SKM-1 (cell line): Measurements from ENCODE around the gene STOX2.
"Not testable (repeated sequence)": the region's sequence is repeated elsewhere in the genome, so short reads cannot be mapped to it uniquely, and the experiment has no call there.

Source experiments
- DNase-seq: peaks from one replicate; lab custom pipeline; 2025; ENCODE audit not compliant: unreplicated experiment; lab: John Stamatoyannopoulos, UW

The STOX2 gene

DNA sequence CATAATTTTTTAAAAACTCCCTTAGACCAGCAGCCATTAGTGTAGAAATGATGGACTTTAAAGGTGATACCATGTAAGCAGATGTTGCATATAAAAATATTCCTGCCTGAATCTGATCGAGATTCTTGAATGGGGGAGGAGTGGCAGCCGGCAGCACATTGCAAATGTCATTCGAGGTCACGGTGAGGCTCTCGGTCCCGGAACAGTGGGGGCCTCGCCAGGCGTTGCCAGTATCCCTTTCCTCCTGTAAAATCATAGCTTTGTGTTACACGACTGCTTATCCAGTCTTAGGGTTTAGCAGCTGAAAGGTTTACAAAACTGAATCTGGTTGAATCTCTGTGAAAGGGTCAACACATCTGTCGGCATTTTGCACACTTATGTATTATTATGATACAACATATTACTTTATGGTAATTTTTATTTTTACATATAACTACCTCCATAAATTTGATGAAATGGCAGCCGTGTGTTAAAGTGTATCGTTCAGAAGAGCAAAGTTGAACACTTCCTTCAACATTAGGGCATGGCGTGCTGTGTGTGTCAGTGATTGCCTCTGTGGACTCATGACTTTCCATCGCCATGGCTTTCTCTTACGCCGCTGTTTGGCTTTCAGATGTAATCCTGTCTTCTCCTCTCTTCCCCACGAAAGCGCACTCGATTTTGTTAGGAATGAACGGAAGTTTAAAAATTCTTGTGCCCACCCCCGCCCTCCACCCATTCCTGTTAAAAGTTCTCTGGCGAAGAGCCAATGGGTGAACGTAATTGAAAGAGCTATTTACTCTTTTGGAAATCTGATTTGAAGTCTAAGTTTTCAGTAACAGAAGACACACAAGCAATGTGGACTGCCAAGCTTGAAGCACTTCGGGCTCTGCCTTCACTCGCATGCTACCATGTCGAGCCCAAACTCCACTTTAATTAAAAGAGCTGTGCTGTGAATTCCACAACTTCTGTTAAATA lies 114.8 kb downstream of the STOX2 start:
- no peak for DNase-seq

DNA sequence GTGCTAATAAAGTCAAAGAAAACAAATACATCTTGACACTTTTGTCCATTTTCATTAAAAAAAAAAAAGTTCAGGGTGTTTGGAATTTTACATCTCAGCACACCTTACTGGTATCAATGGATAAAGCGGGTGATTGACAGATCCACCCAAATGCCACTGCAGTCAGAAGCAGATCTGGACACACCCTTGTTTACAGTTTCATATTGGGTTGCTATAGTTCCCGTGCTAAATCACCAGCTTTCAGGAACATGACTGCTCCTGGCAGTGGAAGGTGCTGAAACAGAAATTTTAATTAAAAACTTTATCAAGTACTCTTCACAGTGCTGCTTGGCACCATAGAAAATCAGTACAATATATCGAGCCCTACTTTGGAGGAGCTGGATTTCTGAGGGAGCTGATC lies 116.3 kb downstream of the STOX2 start:
- no peak for DNase-seq

DNA sequence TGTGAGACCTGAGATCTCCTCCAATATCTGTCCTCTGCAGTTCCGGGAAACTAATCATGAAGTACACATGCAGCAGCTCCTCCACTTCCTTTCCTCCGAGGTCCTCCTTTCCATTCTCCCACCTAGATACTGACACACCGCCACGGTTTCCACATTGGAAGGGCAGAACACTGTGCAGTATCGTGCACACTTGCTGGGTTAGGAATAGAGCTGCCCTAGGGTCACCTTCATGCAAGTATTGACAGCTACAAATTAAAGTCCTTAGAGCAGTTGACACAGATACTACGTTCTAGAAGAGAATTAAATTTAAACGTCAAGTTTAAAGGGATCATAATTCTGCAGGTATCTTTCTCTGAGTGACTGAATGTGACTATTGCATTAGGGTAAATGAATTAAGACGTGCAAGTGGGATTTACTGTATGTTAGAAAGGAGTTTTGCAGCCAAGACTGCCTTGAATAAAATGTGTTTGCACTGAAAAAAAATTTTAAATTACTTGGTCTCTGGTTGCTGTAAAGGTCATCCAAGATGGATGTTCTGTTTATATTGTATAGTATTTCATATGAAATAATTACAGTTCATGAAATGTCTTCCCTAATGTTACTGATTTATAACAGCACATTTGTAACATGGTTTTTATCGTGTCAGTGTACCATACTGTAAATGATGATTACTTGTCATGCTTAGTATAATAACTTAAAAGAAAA lies 117.7 kb downstream of the STOX2 start:
- DNase-seq, result no peak

DNA sequence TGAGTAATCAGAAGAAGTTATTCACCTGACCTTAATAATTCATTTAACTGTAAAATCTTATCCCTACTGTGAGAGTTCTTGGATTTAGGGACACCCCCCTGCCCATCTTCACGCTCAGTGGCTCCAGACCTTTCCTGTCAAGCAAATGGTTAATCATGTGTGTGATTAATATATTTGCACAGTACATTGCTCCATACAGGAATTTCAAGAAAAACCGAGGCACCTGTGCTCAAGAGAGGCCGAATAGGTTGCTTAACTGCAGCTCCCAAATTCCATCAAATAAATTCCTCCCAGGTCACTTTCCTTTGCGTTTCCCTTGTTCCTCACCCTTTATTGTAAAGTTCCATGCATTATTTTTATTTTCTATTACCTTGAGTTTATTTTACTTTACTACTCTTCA lies 119.5 kb downstream of the STOX2 start:
- DNase-seq, result no peak

DNA sequence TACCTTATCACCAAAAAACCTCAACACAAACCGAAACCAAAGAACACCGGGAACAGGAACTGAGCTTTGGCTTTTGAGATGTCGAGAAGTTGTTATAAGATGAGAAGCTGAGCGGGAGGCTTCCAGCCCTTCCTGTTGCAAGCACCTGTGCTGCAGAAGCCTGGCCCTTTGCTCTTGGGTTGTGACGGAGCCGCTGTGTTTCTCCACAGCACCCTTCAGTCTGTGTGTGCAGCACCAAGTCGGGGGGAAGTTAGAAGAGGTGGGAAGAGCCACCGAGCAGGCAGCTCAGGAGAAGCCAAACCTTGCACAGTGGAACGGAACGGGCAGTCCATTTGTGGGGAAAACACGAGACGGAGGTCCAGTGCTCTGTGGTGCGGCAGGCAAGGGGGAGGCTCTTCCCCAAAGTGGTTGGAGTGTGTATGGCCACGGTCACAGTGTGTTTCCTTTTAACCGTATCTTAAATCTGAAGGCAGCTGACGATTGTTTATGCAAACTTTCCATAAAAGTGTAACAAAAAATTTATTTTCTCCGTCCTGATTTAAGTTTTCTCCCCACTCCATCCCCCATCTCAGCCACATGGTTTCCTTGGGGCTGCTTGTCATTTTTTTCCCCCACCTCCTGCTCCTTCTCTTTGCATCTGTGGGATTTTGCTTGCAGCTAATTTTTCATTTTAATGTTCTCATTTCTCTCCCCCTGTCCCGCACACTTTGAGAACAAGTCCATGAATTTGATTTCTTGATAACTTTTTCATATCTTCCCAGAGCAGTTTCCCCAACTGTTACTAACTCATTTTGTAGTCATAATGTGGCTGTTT lies 123.7 kb downstream of the STOX2 start:
- peak; percentile 49 for DNase-seq

DNA sequence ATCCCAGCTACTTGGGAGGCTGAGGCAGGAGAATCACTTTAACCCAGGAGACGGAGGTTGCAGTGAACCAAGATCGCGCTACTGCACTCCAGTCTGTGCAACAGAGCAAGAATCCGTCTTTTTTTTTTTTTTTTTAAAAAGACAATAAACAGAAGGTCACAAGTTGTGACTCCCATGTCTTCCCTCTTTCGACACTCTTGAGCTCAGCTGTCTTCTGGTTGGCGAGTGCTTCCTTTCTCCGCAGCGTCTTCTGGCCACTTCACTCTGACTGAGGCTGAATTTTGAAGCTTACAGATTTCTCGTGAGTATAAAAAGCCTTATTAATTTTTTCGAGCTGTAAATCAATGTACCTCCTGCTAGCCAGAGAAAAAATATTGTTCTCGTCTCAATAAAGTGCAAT lies 124.9 kb downstream of the STOX2 start:
- DNase-seq, result no peak

DNA sequence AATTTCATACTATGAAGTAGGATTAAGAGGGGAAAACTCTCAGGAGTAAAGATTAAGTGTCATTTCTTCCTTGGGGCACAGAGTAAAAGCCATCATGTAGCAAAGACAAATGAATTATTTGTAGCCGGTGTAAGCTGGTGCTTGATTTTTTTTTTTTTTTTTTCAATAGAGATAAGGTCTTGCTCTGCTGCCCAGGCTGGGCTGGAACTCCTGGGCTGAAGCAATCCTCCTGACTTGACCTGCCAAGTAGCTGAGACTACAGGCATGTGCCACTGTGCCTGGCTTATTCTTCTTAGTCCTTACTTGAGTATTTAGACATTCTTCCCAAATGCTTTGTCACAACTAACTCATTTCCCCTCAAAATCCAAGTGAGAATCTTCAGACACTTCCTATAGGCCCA lies 125.7 kb downstream of the STOX2 start:
- no peak for DNase-seq

DNA sequence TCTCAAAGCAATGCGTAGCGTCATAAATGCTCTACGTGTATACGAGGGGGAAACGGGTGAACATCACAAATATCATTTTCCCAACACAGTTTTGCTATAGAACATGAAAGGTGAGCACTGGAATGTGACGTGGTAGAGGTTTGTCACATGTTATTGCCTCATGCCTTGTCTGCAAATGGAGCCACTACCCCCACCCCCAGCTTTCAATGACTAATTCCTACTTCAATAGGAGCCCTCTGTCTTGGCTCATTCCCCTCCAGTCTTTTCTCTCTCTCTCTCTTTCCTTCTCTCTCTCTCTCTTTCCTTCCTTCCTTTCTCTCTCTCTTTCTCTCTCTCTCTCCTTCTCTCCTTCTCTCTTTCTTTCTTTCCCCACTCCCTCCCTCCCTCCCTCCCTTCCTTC lies 127.0 kb downstream of the STOX2 start:
- DNase-seq, result no peak

DNA sequence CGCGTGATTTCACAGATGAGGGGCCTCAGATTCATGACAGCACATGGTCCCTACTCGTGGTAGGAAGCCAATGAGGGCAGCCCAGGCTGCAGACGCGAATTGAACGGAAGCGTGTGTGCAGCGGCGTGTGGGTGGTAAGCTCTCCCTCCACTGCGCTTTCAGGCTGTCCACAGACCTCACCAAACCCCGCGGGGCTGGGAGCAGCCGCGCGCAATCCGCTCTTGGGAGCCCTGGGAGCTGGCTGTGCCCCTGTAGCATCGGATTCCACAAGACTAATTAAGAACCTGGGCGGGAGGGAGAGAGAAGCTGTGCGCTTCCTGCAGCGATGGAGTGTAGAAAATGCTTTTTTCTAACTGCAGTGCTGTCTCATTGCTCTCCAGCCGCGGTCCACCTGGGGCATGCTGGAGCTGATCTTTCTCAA lies 134.9 kb downstream of the STOX2 start:
- DNase-seq, result no peak

DNA sequence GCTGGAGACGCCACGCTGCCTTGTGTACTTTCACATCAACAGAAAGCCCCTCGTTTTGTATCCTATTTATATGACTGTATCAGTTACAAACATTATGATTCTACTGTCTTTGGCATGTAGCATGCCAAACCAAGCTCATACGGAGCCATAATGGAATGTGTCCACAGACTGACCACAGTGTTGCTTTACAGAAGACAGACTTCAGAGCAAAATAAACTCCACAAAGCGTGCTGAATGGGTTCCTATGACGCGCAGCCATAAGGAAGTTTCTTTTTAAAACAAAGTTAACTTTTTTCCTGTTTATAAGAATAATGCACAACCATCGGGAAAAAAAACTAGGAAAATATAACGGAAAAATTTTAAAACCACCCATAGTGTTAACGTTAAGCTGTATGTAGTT lies 136.0 kb downstream of the STOX2 start:
- DNase-seq, result no peak

DNA sequence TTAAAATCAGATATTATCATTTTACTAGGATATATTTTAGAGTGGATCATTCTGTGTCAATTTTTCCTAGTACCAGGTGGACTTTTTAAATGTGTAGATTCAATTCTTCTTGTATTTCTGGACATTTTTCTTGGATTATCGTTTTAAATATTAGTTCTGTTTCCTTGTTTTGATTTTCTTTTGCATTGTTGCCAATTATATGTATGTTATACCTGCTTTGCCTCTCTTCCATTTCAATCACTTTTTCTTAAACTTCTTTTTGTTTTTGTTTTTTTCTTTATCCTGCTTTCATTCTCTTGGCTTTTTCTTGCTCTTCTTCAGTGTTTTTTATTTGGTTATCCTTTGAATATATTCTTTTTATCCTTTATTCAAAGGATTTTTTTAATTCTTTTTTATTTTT lies 141.0 kb downstream of the STOX2 start:
- no peak for DNase-seq

DNA sequence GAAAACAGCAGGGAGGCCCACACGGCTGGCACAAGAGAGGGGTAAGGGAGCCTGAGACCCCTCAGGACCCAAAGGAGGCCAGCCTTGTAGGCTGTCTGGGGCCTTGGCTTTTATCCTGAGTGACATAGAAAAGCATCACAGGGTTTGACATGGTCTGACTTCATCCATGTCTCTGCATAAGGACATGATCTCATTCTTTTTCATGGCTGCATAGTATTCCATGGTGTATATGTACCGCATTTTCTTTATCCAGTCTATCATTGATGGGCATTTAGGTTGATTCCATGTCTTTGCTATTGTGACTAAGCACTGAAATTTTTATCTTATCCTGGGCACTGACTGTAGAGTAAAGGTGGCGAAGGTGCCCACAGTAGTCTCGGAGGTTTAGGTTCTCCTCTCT lies 146.2 kb downstream of the STOX2 start:
- not testable (repeated sequence) for DNase-seq

DNA sequence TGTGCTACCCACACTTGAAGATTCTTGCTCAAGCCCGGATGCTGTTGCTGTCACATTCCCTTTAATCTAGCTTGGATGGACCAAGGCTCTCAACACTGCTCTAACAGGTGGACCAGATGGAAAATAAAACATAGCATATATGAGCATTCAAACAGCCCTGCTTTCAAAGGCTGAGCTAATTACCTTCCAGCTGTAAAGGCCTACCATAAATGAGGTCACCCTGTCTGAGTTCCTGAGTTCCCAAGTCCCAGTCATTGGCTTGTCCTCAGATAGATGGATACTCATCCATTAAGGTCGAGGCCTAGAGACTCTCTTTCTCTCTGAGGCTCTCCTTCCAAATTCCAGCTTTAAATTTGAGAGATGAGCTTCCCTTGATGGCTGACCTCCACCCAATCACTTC lies 147.5 kb downstream of the STOX2 start:
- DNase-seq, result no peak

DNA sequence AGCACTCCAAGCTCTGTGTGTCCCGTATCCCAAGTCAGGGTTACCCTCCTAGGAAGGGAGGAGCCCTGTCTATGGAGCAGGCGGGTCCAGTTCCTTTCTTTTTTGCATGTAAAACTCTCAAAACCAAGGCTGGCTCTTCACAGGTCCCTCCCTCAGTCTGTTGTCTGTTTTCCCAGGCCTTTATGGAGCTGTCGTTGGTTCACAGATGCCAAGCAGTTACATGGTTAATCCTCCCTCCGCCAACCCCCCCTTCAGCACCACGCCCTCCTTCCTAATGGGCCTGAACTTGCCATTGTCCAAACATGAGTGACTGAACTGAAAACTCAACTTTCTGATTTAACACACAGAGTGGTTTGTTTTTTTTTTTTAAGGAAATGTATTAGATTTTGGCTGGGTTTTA lies 148.3 kb downstream of the STOX2 start:
- DNase-seq, result no peak

DNA sequence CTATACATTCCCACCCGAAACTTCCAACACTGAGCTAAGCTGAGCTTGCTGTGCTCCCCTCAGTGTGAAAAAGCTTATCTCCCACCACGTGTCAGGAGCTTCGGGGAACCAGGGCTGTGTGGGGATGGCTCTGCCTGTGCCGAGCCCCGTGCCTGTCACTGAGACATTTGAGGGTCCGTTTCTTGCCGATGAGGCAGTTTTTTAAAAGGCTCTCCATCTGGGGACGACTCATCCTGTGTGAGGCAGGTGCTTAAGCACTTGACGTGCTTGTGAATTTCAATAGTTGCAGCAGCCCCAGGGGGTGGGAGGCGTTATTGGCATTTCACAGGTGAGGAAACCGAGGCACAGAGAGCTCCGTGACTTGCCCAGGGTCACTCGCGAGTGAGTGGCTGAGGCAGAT lies 151.8 kb downstream of the STOX2 start:
- DNase-seq, result no peak

DNA sequence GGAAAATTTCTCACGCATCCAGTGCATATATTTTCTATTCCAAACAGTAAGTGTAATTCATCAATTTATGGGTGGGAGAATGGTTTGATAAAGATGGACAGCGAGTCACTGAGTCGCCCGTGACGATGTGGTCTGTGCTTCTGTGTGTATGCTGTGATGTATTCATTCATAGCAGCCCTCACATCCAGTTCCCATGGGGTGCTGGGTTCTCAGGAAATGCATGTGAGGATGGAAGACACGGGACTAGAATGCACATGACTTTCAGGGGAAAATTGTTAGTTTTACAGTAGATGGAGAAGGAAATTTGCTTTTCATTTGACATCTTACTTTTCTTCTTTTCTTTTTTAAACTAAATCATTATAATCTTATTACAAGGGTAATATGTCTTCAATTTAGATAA lies 152.9 kb downstream of the STOX2 start:
- DNase-seq, result no peak

DNA sequence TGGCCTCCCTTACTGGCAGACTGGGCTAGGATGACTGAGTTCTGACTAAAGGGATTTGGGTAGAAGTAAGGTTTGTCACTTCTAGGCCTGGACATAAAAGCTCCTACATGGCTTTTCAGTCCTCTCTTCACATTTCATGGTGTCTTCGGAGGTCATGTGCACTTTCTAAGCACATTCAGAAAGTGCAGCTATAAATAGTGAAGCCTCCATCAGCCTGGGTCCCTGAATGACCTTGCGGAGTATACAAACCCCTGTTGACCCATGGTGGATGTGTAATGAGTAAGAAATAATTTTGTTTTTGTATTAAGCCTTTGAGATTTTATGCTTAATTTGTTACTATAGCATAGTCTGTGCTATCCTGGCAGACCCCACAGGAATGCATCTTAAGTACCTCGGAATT lies 154.0 kb downstream of the STOX2 start:
- no peak for DNase-seq

DNA sequence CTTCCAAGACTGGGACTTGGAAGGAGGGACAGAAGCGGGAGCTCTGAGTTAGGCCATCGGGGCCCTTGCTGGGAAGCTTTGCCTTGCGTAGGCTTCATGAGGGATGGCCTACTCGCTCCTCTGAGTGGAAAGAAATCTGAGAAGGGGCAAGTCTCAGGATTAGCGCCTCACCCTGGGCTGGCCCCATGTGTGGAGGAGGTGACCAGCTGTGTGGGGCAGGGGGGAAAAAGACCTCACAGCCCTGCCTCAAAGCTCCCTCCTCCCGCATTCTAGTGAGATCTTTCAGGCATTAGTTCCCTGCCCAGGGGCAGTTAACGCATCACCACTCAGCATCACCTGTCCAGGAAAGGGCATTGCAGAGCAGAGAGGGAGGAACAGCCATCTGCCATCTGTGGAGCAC lies 156.5 kb downstream of the STOX2 start:
- no peak for DNase-seq

DNA sequence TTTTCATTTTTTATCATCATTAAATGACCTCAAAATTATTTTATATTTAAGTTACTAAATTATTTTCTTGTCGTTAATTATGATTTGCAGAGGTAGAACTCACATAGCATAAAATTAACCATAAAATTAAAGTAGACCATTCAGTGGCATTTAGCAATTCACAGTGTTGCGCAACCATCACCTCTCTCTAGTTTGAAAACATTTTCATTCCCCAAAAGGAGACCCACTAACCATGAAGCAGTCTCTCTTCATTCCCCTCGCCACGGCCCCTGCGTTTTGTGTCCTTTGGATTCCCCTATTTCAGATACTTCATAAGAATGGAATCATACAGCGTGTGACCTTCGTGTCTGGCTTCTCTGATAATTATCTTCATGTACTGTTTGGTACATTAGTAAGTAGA lies 157.7 kb downstream of the STOX2 start:
- no peak for DNase-seq

DNA sequence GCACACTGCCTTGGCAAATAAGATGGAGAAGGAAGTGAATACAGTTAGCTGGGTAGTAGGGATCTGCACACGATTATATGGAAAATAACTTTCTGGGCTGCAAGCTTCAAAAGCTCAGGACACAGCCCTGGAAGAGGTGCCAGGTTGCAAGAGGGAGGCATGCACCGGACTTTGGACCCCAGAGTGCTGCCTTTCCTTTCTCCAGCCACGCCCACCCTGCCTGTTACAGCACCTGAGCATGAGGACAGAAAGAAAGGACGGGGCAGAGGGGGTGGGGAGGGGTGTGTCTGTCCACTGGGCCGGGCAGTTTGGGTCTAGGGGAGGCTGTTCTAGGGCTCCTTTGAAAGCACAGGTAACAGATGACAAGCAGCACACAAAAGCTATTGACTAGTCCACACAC lies 159.8 kb downstream of the STOX2 start:
- no peak for DNase-seq

DNA sequence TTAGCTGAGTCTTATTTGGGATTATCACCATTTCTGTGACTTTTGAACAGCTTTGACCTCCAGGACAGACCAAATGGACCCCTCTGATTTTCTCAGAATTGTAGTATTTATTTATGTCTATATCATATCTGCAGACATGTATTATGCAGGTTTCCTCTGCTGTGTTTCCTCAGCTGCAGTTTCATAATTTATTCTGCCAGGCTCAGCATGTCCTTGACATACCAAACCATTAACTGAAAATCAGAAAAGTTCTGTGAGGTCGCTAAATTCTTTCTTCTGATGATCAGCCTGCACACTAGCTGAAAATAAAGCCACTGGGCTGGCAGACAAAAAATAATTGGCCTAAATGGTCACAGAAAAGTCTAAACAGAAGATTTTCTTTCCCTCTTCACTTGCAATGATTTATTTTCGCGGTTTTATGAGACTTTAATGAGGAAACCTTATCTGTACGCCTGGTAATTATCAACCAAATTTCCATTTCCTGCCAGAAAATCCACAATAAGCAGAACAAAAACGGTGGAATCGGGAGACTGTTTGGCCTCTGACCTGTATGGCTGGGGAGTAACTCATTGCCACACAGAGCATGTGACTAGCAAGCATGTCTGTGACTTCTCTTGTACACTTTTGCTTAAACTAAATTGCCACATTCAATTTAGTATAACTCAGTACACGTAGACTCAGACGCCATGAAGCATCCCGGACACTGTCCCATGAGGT lies 161.6 kb downstream of the STOX2 start:
- DNase-seq, result no peak
